Epithelial cell of alveolus of lung (primary cell): ENCODE results near the gene CDC123. TPM values are rescaled to one million over a fixed set of nuclear protein-coding genes. Genes with fewer than 3 reads are reported as not detected.

Experiments
- total RNA-seq: library from RNA; depleted of rRNA; stranded (reverse); fragments of >200 nt; gene quantifications from 2 replicates; pipeline ENCODE4 v1.2.1, GENCODE V29; 2015

Gene CDC123
- total RNA-seq, result 53.7 and 96.7 TPM in 2 replicates

GRCh38 chr10:12195603-12196506 lies at the start of gene CDC123, which contains the start of gene NUDT5:
CDC123 (plus strand) TSS chr10:12196188; CDS start chr10:12196246, 58 bp downstream.
NUDT5 (minus strand) TSS chr10:12195891; CDS start chr10:12186291, 9,600 bp downstream.

Other genes starting within 250 kb of the CDC123 start
- gene UPF2, start 153.4 kb upstream of the CDC123 start, total RNA-seq, result 6.6 and 11.3 TPM in 2 replicates
- gene DHTKD1, start 127.2 kb upstream of the CDC123 start, total RNA-seq, result 15.8 and 17.6 TPM in 2 replicates
- gene SEC61A2, start 66.5 kb upstream of the CDC123 start, total RNA-seq, result 5.6 and 12.1 TPM in 2 replicates
- gene NUDT5, start 297 bp upstream of the CDC123 start, total RNA-seq, result 61.4 and 64.4 TPM in 2 replicates
- 2.6 and 3.5 TPM in 2 replicates for gene CAMK1D, start 153.4 kb downstream of the CDC123 start, total RNA-seq